Measurements from ENCODE around the gene DCPS.
A peak's percentile ranks its signal among the peaks of the same experiment; 100 is the strongest.
"Not testable (repeated sequence)": the region's sequence is repeated elsewhere in the genome, so short reads cannot be mapped to it uniquely, and the experiment has no call there.

Gene DCPS

DNA sequence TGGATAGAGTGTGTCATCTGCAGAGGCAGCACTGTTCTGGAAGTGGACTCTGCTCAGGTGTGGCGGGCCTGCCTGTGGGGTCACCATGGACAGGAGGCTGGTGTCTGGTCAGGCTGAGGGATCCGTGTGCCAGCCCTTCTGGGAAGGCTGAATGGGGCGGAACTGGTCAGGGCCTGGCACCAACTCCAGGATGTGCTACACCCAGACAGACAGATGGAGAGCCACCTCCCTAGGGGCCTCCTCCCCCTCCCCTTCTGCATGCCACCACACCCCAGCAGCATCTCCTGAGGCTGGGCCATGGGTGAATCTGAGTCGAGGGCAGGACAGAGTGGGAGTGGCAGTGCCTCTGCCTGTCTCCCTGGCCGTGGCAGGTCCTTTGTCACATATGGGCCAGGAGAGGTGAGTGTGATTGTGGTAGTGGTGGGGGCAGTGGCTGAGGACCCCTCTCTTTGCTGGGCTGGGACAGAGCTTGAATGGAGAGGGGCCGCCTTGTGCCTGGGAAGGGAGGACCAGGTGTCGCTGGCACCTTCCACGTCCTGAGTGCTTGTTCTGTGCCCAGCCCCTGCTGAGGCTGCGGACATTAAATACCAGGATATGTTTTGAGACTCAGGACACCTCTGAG is 80.7 kb downstream of the DCPS start:
- no peak for DNase-seq (ENCODE audit: low spot score)

DNA sequence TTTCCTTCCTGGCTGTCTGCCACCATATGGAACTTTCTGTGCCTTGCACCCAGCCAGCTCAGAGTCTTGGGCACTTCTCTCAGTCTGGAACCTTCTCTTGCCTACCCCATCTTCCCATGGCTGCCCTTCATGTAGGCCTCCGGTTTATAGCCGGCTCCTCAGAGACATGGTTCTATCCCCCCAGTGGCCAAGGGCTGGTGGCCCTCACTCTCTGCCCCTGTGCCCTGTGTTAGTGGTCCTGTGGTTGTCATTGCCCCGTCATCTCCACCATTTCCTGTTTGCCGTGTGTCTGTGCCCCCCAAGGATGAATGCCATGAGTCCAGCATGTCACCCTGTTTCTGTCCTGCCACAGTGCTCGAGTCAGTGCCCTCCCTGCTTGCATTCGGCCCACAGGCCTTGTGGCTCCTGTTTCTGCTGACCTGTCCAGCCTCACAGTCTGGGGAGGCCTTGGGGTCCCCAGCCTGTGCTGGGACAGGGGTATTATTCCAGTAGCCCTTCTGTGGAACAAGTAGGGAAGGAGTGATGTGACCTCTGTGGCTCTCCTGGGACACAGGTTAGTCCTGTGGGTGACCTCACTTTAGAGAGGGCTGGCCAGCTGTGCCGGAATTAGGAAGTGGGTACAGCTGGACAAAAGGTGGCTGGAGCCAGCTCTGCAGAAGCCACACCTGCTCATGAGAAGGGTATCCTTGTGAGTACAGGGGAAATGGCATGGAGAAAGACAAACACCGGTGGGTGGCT is 82.3 kb downstream of the DCPS start:
- DNase-seq (ENCODE audit: low spot score), result no peak

DNA sequence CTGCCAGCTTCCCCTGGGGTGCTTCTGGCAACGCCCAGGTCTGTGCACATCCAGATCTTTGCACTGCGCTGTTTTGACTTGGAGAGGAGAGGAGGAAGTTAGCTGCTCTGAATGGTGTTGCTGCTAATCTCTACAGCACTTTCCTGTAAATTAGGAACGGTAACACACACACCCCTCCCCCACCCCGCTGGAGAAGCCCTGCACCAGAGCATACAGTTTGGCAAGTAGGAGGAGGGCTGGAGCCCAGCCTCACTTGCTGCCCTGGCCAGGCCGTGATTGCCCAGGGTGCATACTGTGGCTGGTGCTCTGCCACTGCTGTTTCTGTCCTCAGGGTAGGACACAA is 82.8 kb downstream of the DCPS start:
- DNase-seq (ENCODE audit: low spot score), result not testable (repeated sequence)

GRCh38 chr11:126387857-126388256 is 84.0 kb downstream of the DCPS start:
- no peak for DNase-seq (ENCODE audit: low spot score)

- DNase-seq (ENCODE audit: low spot score), result no peak
Measured at GRCh38 chr11:126390272-126390867, 86.5 kb downstream of the DCPS start.

DNA sequence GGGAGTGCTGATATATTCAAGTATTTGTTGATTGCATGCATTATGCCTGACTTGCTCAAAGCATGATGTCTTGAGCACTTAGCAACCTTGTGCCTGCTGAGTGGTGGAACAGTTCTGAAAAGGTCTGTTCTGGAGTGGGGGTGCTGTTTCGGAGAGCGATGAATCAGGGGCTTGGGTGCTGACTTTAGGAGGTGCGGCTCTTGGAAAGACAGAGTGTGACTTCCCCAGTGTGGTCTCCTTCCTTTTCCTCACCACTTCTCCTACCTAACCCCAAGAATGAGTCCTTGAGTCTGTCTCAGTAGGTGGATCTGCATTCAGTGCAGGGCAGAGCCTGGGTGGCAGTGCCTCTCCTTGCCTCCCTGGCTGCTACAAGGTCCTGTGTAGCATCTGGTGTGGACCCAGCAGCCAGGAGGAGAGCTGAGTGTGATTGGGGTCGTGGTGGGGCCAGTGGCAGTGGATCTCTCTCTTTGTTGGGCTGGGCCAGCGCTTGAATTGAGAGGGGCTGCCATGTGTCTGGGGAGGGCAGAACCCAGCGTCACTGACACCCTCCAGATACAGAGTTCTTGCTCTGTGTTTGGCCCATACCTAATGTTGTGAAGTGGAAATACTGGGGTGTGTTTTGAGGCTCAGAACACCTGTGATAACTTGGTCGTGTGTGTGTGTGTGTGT is 87.6 kb downstream of the DCPS start:
- no peak for DNase-seq (ENCODE audit: low spot score)

- no peak for DNase-seq (ENCODE audit: low spot score)
Measured at GRCh38 chr11:126391970-126392632, 88.2 kb downstream of the DCPS start.

GRCh38 chr11:126392633-126393013 is 88.8 kb downstream of the DCPS start:
- DNase-seq (ENCODE audit: low spot score), result no peak

DNA sequence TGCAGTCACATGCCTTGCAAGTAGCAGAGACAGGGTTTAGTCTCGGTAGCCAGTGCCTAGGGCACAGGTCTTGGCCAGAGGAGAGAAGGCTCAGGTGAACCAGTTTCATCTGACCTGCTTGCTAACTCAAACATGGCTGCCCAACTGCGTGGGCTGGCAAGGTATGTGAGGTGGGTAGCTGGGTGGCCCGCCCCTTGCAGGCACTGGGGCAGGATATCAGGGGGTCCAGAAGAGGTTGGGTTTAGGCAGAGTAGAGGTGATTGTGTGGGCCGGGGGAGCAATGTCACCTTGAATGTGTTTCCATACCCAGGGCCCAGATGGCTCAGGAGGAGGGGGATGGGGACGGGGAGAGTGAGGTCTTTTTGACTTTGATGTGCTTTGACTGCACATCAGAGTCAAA is 89.3 kb downstream of the DCPS start:
- DNase-seq (ENCODE audit: low spot score), result no peak

GRCh38 chr11:126394036-126394435 is 90.2 kb downstream of the DCPS start:
- DNase-seq (ENCODE audit: low spot score), result no peak

DNA sequence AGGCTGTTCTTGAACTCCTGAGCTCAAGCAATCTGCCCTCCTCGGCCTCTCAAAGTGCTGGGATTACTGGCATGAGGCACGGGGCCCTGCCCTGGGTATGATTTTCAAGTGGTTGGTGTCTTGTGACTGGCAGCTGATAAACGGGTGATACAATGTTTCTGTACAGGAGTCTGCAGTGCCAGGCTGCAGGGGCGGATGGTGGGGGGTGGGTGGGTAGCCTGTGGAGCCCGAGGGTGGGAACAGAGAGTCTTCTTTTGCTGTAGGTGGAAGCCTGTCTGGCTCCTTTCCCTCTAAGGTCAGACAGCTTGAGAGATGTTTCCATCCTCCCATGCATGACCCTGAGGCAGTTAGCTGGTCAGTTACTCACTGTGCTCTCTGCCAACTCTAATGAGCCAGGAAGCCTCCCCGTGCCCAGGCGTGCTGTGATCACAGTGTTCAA is 90.8 kb downstream of the DCPS start:
- DNase-seq (ENCODE audit: low spot score), result peak; percentile 32

Measured in kidney tubule cell (primary cell).